Stimulated activated CD8-positive, alpha-beta memory T cell treated with anti-CD3 and anti-CD28 coated beads, Interleukin-7, amount 100 ng/mL, for 24 hours (primary cell): ENCODE data around the gene MYCBP2.
"Not testable (repeated sequence)": the region's sequence is repeated elsewhere in the genome, so short reads cannot be mapped to it uniquely, and the experiment has no call there.

Experiments
- DNase-seq: peaks from one replicate; pipeline ENCODE4 v3.0.0-alpha.2; 2020; ENCODE audit warnings: low read depth

The MYCBP2 gene

DNA sequence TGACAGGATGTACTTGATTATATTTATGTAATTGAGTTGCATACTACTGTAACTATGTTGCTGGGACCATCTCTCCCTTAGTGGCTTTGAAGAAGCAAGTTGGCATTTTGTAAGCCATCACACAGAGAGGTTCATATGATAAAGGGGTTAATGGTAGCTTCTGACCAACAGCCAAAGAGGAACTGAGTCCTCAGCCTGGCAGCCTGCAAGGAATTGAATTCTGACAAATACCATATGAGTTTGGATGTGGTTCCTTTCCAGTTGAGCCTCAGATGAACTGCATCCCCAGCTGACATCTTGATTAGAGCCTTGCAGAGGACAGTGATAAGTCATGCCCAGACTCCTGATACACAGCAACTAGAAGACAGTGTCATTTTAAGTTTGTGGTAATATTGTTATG, 8.6 kb upstream of the MYCBP2 start:
- DNase-seq = no peak

DNA sequence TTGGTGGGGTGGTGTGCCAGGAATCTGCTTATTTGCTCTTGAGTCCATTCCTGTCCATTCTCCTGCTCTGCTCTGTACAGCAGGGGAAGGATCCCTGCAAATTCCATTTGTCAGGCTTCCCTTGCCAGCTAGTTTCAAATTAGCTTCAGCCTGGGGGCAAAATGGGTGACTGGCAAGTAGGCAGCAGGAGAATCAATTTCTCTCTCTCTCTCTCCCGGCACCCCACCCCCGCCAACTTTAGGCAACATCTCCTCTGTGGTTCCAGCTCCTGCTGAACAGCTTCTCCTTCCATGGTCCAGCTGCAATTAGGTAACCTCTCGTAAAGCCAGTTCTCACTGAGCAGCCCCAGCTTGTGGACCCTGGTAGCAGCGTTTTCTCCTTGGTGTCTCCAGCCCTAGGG, 6.7 kb upstream of the MYCBP2 start:
- DNase-seq = no peak

DNA sequence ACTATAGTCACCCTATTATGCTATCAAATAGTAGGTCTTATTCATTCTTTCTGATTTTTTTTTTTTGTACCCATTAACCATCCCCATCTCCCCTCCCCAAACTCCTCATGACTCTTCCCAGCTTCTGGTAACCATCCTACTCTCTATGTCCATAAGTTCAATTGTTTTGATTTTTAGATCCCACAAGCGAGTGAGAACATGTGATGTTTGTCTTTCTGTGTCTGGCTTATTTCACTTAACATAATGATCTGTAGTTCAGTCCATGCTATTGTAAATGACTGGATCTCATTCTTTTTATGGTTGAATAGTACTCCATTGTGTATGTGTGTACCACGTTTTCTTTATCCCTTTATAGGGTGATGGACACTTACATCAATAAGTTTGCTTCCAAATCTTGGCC, 4.5 kb upstream of the MYCBP2 start:
- DNase-seq = no peak

DNA sequence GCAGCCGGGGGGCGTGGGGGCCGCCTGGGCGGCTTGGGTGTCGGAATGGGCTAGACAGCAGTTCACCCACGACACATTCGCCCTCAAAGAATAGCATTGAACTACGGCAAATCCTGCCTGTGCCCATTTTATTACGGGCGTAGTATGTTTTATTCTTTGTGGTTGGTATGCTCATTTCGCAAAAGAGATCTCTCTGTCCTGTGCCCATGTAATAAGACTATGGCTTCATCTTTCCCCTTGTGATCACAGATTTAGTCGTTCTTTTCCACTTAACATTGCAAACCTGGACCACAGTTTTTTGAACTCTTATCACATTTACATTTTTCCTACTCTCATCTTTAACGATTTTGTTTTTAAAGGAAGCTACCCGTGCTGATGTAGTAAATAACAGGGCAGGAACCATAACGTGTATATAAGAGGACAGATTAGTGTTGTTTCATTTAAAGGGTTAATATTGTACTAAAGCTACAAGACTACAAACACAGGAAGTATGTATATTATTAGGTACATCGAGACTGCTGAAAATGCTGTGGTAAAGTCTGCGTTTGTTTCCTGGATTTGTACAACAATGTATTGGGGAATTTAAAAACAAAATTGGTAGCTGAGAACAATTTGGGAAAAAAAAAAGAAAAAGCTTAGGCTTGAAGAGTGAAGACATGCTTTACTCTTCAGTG, 3.2 kb upstream of the MYCBP2 start:
- no peak for DNase-seq

DNA sequence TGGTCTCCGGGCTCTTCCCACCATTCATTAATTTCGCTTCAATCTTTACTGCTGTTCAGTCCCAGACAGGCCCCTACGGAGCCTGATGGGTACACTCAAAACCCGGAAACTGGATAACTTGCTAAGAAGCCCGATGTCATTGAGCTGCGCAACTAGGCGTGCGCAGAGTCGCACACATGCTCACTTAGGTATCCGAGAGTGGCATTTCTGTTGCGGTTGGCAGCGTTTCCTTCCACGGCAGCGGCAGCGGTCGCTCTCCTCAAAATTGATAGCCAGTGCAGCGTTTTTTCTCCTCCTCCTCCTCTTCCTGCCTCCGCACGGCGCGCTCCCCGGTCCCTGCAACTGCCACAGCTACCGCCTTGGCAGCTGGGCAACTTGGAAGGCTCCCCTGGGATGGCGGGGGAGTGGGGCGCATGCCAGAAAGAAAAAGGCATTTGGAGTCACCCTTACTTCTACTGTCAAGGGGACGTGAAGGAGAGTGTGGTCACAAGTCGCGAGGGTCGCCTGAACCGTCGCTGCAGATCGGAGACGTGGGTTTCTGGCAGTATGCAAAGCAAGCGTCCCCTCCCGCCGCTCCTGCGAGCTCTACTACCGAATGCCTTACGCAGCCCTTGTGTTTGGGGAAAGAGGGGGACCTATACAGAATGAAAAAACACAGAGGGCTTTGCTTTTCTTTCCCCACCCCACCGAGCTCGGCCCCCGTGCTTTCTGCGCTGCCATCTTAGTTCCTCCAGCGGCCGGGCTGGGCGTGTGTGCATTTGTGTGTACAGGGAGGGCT, 2.4 kb upstream of the MYCBP2 start:
- DNase-seq = peak; percentile 75

DNA sequence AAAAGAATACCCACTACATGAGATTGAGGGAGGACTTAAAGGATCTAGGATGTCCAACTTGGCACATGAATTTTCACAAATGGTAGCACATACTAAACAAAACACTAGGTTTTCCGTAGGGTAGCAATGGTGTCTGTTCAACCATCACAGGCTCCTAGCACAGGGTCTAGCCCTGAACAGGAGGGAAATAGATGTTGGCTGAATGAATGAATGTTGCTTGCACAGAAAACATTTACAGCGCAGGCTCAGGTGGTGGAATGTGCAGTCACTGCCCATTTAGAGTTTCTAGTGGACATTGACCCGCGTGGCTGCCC, 1.9 kb upstream of the MYCBP2 start:
- DNase-seq = no peak

DNA sequence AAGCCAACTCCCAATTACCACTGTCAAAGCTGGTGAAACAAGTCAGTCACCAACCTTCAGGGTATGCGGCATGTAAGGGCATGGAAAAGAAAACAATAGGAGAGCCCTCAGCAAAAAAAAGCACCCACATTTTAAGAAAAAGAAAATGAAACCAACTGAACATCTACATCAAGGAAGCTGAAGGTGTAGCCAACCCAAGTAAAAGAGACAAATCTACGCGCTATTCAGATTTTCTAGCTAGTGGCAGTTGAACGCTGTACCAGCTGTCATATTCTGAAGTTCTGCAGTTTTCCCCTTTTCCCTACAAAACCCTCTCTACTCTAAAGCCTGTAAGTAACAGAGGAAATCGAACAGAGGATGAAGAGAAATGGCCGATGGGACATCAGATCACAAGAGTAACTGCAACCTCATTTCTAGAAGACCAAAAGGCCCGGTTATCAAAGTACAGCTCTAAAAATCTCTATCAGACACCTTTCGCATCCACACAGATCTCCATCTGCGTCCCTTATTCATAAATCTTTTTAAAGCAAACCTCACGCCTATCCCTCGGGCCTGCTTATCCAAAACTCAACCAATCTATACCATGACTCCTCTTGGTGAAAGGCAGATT, 1.4 kb downstream of the MYCBP2 start:
- DNase-seq = no peak

DNA sequence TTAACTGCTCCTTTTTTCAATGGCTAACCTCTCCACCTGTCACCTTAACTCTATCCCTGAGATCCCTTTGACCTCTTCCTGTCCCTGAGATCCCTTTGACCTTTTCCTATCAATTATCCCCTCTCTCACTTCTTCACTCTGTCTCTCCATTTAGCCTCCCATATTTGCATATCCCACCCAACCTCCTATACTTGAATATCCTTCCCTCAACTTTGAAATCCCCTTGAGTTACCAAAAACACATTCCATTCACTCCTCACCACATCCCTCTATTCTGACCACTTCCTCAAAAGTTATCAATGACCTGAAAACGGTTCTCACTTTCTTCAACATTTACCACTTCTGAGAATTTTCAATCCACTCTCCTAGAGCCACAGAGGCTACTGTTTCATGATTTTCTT, 3.0 kb downstream of the MYCBP2 start:
- DNase-seq = no peak

DNA sequence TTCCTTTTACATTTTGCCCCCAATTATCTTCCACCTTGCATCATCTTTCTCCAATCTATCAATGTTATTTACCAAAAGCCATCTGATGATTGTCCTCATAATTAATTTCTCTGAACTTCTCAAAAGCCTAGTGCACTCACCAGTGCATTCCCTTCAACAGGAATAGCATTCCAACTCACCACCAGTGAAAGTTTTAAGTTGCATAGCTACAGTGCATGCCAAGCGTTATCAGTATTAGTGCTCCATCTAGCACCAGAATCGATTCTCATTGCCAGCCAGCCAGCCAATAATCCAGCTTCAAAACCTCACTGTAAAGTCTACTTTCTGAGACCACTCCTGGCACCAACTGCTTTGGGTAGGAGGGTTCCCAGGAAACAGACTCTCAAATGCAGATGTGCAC, 7.4 kb downstream of the MYCBP2 start:
- no peak for DNase-seq

DNA sequence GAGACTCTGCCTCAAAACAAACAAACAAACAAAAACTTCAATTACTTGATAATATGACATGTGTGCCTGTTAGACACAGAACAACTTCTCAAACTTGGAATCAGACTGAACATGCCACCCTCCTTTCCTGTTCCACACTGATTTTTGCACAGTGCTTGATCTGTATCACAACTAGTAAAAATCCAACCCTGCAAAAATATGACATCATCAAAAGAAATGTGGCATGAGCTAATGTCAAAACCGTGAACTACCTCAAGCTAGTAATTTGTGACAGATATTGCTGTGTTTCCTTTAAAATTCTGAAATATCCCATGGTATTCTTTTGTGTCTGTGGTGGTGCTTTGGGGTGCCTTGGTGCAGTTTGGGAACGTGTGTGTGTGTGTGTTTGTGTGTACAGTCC, 8.2 kb downstream of the MYCBP2 start:
- no peak for DNase-seq

DNA sequence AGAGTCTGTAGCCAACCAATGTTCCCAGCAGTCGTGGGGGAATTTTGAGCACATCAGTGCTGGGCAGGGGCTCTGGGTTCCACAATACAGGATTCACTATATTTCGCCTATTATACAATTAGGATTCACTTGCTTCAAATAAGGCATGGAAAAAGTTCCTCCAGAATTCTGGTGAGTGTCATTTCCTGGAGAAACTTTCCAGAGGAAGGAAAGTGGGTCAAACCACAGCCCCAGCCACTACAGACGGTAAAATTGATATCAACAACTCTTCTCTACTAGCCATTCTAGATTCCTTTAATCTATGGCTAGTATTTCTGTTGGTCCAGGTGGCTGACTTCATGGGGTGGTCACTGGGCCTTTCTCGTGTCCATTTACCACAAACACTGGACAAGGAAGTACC, 10.5 kb downstream of the MYCBP2 start:
- no peak for DNase-seq

DNA sequence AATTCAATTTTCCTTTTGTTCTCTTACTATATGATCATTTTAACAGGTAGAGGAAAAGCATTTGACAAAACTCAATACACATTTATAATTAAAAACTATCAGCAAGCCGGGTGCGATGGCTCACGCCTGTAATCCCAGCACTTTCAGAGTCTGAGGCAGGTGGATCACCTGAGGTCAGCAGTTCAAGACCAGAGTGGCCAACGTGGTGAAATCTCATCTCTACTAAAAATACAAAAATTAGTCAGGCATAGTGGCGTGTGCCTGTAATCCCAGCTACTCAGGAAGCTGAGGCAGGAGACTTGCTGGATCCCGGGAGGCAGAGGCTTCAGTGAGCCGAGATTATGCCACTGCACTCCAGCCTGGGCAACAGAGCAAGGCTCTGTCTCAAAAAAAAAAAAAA, 11.4 kb downstream of the MYCBP2 start:
- DNase-seq = not testable (repeated sequence)

DNA sequence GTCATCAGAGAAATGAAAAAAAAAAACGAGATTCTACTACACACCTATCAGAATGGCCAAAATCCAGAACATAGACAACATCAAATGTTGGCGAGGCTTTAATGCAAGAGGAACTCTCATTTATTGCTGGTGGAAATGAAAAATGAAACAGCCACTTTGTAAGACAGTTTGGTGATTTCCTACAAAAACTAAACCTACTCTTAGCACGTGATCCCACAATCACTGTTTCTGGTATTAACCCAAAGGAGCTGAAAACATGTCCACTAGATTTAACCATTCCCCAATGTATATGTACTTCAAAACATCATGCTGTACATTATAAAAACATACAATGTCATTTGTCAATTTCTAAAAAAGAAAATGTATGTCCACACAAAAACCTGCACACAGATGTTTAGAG, 13.0 kb downstream of the MYCBP2 start:
- DNase-seq = no peak

DNA sequence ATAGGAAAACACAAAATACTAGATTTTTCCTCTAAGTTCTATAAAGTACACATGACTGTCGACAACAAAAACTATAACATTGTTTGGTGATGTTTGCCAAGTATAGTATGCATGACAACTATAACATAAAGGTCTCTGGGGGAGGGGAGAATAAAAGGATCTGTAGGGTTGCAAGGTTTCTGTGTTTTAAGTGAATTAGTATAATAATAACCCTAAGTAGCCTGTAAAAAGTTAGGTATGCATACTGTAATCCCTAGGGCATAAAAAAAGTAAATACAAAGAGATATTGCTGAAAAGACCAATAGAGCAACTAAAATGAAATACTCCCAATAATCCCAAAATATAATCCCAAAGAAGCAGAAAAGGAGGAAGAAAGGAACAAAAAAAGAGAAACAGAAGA, 14.6 kb downstream of the MYCBP2 start:
- no peak for DNase-seq

DNA sequence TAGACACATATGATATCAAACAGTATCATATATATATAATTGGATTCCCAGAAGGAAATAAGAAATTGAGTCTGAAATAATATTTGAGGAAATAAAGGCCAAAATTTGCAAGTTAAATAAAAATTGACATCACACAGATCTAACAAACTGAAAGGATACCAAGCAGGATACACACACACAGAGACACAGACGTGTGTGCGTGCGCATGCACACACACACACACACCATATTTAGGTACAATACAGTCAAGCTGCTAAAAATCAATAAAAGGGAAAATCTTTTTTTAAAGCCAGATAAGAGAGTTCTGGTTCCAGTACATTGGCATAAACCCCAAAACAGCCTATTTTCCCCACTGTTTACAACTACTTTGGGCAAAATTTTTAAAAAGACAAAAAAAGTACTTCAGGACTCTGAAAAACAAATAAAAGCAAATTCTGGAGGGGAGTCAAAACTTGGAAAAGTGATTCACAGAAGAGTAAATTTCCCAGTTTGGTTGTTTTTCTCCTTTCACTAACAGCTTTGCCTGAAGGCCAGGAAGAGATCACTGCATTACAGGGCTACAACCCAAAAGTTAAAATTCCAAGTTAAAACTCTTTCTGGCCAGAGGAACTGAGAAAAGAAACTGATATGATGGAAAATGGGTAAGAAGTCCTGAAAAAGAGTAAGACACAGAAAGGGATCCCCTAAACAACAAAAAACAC, 16.2 kb downstream of the MYCBP2 start:
- DNase-seq = no peak

DNA sequence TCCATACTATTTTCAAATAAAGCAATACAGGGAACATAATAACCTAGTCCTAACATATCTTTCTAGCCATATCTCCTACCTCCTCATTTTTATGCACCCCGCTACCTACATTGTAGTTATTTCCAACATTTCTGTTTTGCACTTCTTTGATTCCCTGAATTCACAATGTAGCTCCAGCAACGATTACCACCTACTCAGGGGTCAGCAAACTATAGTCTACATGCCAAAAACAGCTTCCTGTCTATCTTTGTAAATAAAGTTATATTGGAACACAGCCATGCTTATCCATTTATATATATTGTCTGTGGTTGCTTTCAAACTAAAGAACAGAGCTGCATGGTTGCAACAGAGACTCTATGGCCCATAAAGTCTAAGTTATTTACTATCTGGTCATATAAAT, 16.7 kb downstream of the MYCBP2 start:
- DNase-seq = no peak

DNA sequence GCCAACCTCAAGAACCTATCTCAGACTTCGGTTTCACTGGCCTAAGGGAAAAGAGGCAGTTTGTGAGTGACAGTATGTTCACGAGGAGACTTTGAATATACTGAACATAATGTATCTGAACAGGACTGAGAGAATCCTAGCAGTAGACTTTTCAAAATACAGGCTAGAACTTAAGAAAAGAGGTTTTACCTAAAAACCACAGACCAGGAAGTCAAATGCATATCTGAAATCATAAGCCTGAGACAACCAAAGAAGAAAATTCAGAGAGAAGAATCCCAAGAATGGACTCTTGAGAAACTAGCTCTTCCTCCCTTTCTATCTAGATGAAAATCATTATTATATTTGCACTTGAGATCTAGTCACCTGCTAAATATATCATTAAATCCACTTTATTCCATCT, 17.6 kb downstream of the MYCBP2 start:
- no peak for DNase-seq

DNA sequence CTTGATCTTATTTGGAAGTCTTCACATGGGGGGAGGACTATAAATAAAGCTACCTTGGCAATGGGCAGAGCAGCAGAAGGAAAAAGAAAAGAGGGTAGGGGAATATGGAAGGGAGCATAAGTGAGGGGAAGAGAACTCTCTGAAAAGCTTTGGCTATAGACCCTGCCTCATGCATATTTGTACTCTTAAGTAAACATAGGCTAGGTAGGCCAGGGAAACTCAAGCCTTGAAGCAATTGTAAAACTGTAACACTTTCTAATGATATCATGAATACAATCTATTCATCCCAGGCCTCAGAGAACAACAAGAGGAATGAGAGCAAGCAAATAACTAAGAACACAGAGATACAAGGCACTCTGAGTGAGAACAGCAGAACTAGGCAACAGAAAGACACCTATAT, 20.4 kb downstream of the MYCBP2 start:
- DNase-seq = no peak

DNA sequence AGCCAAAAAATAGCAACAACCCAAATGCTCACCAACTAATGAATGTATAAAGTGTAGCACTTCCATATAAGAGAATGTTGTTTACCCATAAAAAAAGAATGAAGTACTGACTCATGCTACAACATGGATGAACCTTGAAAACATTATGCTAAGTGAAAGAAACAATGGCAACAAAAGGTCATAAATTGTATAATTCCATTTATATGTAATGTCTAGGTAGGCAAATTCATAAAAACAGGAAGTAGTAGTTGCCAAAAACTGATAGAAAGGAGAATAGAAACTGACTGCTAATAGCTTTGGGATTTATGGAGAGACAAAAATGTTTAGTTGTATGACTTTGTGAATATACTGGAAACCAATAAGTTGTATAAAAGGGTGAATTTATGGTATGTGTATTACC, 21.6 kb downstream of the MYCBP2 start:
- no peak for DNase-seq

DNA sequence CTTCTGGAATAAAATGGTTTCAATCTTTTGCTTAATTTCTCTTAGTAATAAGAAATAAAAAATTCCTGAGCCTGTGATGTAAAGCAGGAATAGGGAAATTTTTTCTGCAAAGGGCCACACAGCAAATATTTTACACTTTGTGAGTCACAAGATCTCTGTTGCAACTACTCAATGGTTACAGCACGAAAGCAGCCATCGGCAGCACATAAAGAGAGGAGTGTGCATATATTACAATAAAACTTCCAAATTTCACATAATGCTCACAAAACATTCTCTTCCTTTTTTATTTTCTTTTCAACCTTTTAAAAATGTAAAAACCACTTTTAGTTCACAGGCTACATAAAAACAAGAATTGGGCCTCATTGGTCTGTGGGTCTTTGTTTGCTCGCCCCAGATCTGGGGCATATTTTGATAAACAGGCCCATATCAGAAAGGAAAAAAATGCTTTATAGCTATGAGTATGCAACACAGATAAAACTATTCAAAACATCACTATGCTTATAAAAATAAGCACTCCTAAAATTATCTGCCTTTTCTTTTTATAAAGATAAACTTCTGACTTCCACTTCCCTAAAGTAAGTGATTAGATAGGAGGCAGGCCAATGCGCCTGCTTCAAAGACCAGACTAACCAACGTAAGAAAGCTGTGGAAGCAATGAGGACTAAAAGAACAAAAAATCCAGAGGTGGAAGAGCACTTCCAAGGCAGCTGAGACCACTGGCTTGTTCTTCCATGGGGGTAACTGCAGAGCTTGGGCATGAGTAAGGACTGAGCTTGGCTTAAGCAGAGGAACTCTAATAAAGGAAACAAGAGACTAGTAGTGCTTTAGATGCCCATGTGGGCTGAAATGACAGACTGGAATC, 26.5 kb downstream of the MYCBP2 start:
- no peak for DNase-seq

DNA sequence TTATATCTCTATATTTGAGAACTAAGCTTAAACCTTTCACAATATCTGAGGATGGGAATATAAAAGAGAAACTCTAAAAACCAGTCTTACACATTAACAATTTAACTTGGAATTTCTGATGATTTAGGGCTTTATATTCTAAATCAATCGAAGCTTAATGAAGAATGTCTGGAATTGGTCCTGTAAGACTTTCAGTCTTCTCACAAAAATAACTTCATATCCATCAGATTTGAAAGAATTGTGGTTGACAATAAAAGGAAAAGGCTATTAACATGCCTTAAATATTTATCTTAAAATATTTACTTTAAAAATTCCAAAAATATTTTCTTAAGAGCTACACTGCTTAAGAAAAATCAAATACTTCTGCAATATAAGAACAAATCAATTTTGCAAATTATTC, 27.3 kb downstream of the MYCBP2 start:
- no peak for DNase-seq

DNA sequence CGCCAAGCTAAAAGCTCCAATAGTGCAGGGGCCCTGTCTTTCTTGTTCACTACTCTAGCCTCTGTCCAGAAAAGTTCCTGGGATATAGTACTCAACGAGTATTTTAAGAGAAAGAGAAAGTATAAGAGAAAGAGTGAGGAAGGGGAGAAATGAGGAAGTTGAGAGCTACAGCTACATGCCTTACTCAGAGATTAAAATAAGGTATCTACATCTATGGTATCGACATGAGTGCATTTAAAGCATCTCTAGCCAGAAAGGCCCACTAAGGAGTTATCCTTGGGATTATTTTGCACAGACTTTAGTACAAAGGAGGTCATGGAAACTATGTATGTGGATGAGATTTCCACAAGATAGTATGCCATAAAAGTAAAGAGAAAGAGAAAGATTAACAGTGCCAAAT, 28.5 kb downstream of the MYCBP2 start:
- DNase-seq = no peak
